Measurements from ENCODE around the gene CDC5L. TPM values are rescaled to one million over a fixed set of nuclear protein-coding genes. Genes with fewer than 3 reads are reported as not detected.

CDC5L gene
- total RNA-seq, 1 experiment from 2014 or later, result 24.6 TPM

GRCh38 chr6:44499609-44500008 lies 112.1 kb downstream of the CDC5L start:
- H3K36me3 ChIP-seq (ENCODE audit: control insufficient read depth in 1 of 2, insufficient read depth in 2 of 2, low read length in 2 of 2), result no peaks in the 10 kb centered on the region
- no peak for ATAC-seq
- no peaks in the 10 kb centered on the region for H3K9me3 ChIP-seq (ENCODE audit: control insufficient read depth in 1 of 2, insufficient read depth in 1 of 2, low read depth in 1 of 2, low read length in 2 of 2)
- H3K4me3 ChIP-seq (replicated peaks in 1 of 2; ENCODE audit: low read depth in 1 of 2, low read length in 2 of 2), result no peak overlapping the region
- no peaks in the 10 kb centered on the region for H4K20me1 ChIP-seq (ENCODE audit: insufficient read depth)
- BruUV-seq (replicated peaks), result no TSS peak
- H3K4me2 ChIP-seq (ENCODE audit: low read length), result no peak overlapping the region
- H3K4me1 ChIP-seq (ENCODE audit: control insufficient read depth in 1 of 2, insufficient read depth in 2 of 2, low read length in 2 of 2), result peaks cover 0 to 7% of the 10 kb centered on the region in 2 experiments; a peak in 1 of 4 replicates
- no peak overlapping the region for H3K27ac ChIP-seq (ENCODE audit: low read depth, low read length)
- no peak overlapping the region for H3K9ac ChIP-seq (ENCODE audit: low read length)
- POLR2A ChIA-PET, result no interaction called here
- no peak overlapping the region for H2AFZ ChIP-seq (ENCODE audit: low read depth, low read length, poor library complexity, severe bottlenecking)
- H3K9me2 ChIP-seq (ENCODE audit: insufficient read depth), result no peaks in the 10 kb centered on the region
- intact Hi-C loops (cut with micrococcal nuclease), result no loop called here
- RAD21 ChIA-PET (ENCODE audit: low non-redundant PET in 1 of 2, low total read pairs in 2 of 2, uncharacterized antibody in 2 of 2, unreplicated experiment in 2 of 2), result no interaction called here
- CTCF ChIA-PET, result no interaction called here
- H3K27me3 ChIP-seq (ENCODE audit: insufficient read depth, low read length), result no peaks in the 10 kb centered on the region
- H3K79me2 ChIP-seq (ENCODE audit: insufficient read depth, low read length), result no peaks in the 10 kb centered on the region
- DNase-seq (ENCODE audit: low read depth, low spot score), result no peak
- TF ChIP-seq ZNF274 (IDR thresholded peaks at IDR 0.05; ENCODE audit: low read depth, low read length) (no peak), ELF1 (IDR thresholded peaks at IDR 0.05; ENCODE audit: borderline replicate concordance, low read depth) (no peak), ATF3 (IDR thresholded peaks at IDR 0.05) (no peak), FOSL1 (IDR thresholded peaks at IDR 0.05; ENCODE audit: low read depth) (no peak), TCF7L2 (IDR thresholded peaks at IDR 0.05; ENCODE audit: borderline replicate concordance, extremely low read depth, insufficient read depth, insufficient read length) (no peak)

Small RNA genes within 50 kb of the gene (microRNA-seq; reads per million reads assigned to microRNA genes)
- gene MIR4642 (ENCODE audit: borderline number of aligned reads), result not detected

Other genes starting within 250 kb of the CDC5L start
- gene CAPN11, start 228.9 kb upstream of the CDC5L start, total RNA-seq (2021; ENCODE audit: unreplicated experiment), result not detected
- gene MYMX, start 170.8 kb upstream of the CDC5L start, total RNA-seq (2021; ENCODE audit: unreplicated experiment), result not detected
- 67.6 TPM for gene SLC29A1, start 164.1 kb upstream of the CDC5L start, total RNA-seq (2021; ENCODE audit: unreplicated experiment)
- 2,554 TPM for gene HSP90AB1, start 140.6 kb upstream of the CDC5L start, total RNA-seq (2021; ENCODE audit: unreplicated experiment)
- 50.5 TPM for gene SLC35B2, start 130.2 kb upstream of the CDC5L start, total RNA-seq (2021; ENCODE audit: unreplicated experiment)
- gene NFKBIE, start 122.2 kb upstream of the CDC5L start, total RNA-seq (2021; ENCODE audit: unreplicated experiment), result 7.6 TPM
- gene TMEM151B, start 117.3 kb upstream of the CDC5L start, total RNA-seq (2021; ENCODE audit: unreplicated experiment), result not detected
- gene AARS2, start 74.4 kb upstream of the CDC5L start, total RNA-seq (2021; ENCODE audit: unreplicated experiment), result 14.9 TPM
- not detected for gene SPATS1, start 45.1 kb upstream of the CDC5L start, total RNA-seq (2021; ENCODE audit: unreplicated experiment)